GM06990 (cell line): Measurements from ENCODE around the gene IFT88.

Experiments used
- DNase-seq: peaks from one replicate; pipeline ENCODE4 v3.0.0-alpha.2; 2011; ENCODE audit not compliant: insufficient read length; ENCODE audit errors: extremely low read depth
- H3K27me3 ChIP-seq: replicated peaks from 2 replicates; pipeline ENCODE4 v1.6.0; 2011; ENCODE audit warnings: low read length; ENCODE audit not compliant: control insufficient read depth, insufficient read depth
- H3K36me3 ChIP-seq: 2 replicates; pipeline ENCODE4 v1.5.1; 2011; ENCODE audit warnings: low read length; ENCODE audit not compliant: control insufficient read depth, insufficient read depth
- H3K4me3 ChIP-seq: replicated peaks from 2 replicates; pipeline ENCODE4 v1.5.1; 2011; ENCODE audit warnings: low read depth, mild to moderate bottlenecking, control low read depth, low read length
- CTCF ChIP-seq: IDR thresholded peaks from 2 replicates; pipeline ENCODE4 v1.5.1; 2011; ENCODE audit warnings: low read length, control low read depth, mild to moderate bottlenecking, inconsistent platforms; ENCODE audit not compliant: insufficient read depth, poor library complexity, severe bottlenecking

The IFT88 gene

GRCh38 chr13:20637811-20638210 lies 70.9 kb downstream of the IFT88 start:
- no peaks in the 10 kb centered on the region for H3K36me3 ChIP-seq
- no peak for DNase-seq
- H3K4me3 ChIP-seq = no peak overlapping the region
- TF ChIP-seq CTCF = no peak
- no peaks in the 10 kb centered on the region for H3K27me3 ChIP-seq

GRCh38 chr13:20647758-20648157 lies 80.8 kb downstream of the IFT88 start:
- no peak for TF ChIP-seq CTCF
- H3K4me3 ChIP-seq = no peak overlapping the region
- no peak for DNase-seq

GRCh38 chr13:20652946-20653345 lies 86.0 kb downstream of the IFT88 start:
- DNase-seq = no peak
- no peak for TF ChIP-seq CTCF
- no peaks in the 10 kb centered on the region for H3K36me3 ChIP-seq
- no peaks in the 10 kb centered on the region for H3K27me3 ChIP-seq
- no peak overlapping the region for H3K4me3 ChIP-seq

More at GRCh38 chr13:20647758-20648157, 80.8 kb downstream of the IFT88 start:
- Histone ChIP-seq H3K27me3 (no peaks in the 10 kb centered on the region), H3K36me3 (no peaks in the 10 kb centered on the region)

GRCh38 chr13:20654156-20654555 lies 87.2 kb downstream of the IFT88 start:
- H3K4me3 ChIP-seq = no peak overlapping the region
- no peaks in the 10 kb centered on the region for H3K36me3 ChIP-seq
- no peak for TF ChIP-seq CTCF
- H3K27me3 ChIP-seq = no peaks in the 10 kb centered on the region
- no peak for DNase-seq

GRCh38 chr13:20658451-20659040 lies 91.6 kb downstream of the IFT88 start:
- TF ChIP-seq CTCF = no peak
- no peaks in the 10 kb centered on the region for H3K36me3 ChIP-seq
- no peak overlapping the region for H3K4me3 ChIP-seq
- no peak for DNase-seq
- H3K27me3 ChIP-seq = no peaks in the 10 kb centered on the region

GRCh38 chr13:20664351-20664750 lies 97.4 kb downstream of the IFT88 start:
- TF ChIP-seq CTCF = no peak
- H3K4me3 ChIP-seq = no peak overlapping the region

More at GRCh38 chr13:20664351-20664750, 97.4 kb downstream of the IFT88 start:
- H3K27me3 ChIP-seq = no peaks in the 10 kb centered on the region
- no peak for DNase-seq
- H3K36me3 ChIP-seq = no peaks in the 10 kb centered on the region
